Measurements from ENCODE around the gene PLA2G7.
"Not testable (repeated sequence)": the region's sequence is repeated elsewhere in the genome, so short reads cannot be mapped to it uniquely, and the experiment has no call there.

Gene PLA2G7

DNA sequence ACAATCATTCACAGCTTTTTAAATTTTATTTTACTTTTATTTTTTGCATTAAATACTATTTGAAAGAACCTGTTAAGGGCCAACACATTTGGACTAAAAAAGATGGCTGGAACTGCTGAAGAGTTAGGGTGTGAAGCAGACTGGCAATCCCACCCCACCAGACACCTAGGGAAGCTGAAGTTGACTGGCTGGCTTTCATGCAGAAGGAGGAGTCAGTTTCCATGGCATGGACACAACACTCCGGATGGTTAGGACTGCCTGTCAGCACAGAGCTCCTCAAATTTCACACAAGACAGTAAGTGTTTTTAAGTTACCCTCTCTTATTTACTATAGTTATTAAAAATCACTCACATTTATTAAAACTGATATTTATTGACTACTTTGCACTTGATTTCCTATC lies 11.5 kb upstream of the PLA2G7 start, which contains the start of gene ANKRD66:
ANKRD66 (plus strand) TSS at position 238 of the 400 bp plus-strand sequence. CDS start 5,016 bp downstream, outside the sequence.
- no peak for DNase-seq

- no peak for DNase-seq
Measured at GRCh38 chr6:46745973-46746372, 10.8 kb upstream of the PLA2G7 start.

- DNase-seq: not testable (repeated sequence)
Measured at GRCh38 chr6:46744159-46744725, 9.1 kb upstream of the PLA2G7 start.

DNA sequence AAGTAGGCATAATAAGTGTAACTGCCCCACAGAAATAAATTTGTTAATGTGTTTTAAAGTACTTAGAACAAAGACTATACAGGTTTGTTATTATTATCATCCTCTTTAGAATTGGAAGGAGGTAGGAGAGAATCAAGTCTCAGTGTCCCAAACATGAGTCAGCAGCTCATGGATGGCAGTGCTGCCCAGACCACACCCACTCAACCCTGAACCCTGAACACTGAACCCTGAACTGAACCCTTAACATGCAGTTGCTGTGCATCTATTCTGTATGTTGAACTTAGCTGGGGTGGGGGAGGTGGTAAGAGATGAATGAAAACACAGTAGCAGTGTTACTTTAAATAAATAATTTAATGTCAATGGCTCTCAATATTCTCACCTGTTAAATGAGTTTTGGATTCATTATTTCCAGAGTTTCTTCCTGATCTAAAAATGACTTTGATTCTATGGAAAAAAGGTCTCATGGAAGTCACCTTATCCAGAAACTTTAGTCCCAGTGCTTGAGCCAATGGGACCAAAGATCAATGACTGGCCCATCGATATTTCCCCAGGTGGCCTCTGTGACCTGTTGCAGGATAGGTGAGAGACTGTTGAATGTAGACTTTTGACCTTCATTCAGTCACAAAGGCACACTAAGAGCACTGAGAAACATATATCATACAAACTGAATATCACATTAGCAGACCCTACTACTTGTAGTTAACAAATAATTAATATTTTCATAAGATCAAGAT lies 8.4 kb upstream of the PLA2G7 start:
- DNase-seq: no peak

DNA sequence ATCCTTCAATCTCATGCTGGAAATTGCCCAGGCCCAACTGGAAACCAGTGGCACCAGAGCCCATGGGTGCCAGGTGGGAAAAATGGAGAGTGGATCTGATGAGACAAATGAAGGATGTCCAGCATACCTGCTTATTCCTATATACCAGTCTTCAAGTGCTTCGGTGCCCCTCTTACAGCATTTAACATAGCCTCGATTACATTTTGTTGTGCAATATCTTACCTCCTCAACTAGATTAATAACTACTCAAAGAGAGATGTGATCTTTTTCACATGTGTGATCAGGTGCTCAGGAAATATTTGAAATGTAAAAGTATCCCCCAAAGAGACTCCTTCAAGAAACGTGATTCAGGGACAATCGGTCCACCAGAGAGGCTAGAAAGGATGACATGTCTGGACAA lies 6.7 kb upstream of the PLA2G7 start:
- no peak for DNase-seq

DNA sequence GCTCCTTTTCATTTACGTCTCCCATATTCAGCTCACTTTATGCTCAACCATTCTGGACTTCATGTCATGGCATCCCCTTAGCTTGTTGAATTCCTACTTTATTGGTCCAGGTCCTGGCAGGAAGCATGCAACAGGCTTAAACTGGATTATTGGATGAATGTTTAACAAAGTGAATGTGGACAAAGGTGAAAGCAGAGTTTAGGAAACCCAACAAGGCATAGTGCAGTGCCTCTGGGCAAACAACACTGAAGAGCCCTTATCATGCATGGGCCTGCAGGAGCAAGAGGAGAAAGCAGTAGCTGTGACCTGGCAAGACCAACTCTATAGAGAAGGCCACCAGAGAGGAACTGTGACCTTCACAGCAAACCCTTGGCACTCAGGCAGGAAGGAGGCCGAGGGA lies 6.3 kb upstream of the PLA2G7 start:
- no peak for DNase-seq

- DNase-seq: no peak
Measured at GRCh38 chr6:46736906-46737305, 1.7 kb upstream of the PLA2G7 start.

- no peak for DNase-seq
Measured at GRCh38 chr6:46735720-46736031, 501 bp upstream of the PLA2G7 start.

GRCh38 chr6:46733341-46733801 lies 1.8 kb downstream of the PLA2G7 start:
- DNase-seq: no peak

GRCh38 chr6:46730921-46731461 lies 4.2 kb downstream of the PLA2G7 start:
- no peak for DNase-seq

DNA sequence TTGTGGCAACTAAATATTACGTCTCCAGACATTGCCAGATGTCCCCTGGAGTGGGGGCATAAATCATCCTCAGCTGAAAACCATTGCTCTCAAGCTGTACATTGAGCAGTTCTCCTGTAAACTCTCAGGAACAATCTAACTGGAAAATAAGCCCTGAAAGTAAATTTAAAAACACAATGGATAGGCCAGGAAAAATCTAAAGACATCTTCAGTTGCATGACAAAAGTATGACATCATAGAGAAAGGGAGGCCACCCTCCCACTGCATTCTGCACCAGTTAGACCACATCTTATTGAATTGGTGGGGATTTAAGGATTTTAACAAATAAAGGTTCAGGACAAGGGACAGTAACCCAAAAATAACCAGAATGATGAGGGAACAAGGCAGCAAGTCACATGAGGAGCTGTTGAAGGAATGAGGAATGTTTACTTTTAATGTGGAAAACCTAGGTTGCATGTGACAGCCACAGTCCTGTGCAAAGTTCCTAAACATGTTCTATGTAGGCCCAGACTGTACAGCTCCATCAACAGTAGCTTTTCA lies 5.3 kb downstream of the PLA2G7 start:
- DNase-seq: no peak

DNA sequence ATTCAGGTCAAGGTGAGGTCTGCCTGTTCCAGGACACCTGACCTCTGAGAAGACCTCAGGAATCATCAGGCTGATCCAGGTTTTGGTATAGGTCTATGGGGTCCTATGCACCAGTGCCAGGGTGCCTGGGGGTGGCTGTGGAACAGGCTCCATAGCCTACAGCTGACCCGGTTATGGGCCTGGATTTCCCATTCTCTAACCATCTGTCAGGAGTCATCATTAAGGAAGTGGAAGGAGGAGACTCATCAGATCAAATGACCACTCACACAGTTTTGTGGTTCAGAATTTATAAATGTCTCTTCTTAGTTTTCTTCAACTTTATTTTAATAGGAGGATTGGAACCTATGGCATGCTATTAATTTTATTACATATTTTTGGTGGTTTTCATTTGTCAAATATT lies 14.8 kb downstream of the PLA2G7 start:
- no peak for DNase-seq

GRCh38 chr6:46719099-46719498 lies 16.1 kb downstream of the PLA2G7 start:
- DNase-seq: no peak

- no peak for DNase-seq
Measured at GRCh38 chr6:46715141-46715540, 20.0 kb downstream of the PLA2G7 start.

- DNase-seq: no peak
Measured at GRCh38 chr6:46711491-46711890, 23.7 kb downstream of the PLA2G7 start.

DNA sequence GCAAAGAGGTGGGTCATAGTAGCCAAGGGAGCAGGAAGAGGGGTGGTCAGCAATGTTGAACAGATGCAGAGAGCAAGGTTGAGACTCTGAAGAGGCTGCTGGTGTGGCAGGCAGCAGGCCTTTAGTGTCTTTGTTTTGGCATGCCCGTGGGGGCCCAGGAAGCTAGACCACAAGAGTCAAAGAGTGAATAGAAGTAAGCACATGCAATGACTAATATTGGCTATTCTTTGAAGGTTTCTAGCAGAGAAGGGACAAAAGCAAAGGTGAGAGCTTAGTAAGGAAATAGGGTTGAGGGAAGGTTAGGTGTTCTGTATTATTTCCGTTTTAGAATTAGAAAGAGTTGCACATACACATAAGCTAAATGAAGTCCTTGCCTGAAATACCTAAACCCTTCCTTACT lies 28.7 kb downstream of the PLA2G7 start:
- DNase-seq: no peak

DNA sequence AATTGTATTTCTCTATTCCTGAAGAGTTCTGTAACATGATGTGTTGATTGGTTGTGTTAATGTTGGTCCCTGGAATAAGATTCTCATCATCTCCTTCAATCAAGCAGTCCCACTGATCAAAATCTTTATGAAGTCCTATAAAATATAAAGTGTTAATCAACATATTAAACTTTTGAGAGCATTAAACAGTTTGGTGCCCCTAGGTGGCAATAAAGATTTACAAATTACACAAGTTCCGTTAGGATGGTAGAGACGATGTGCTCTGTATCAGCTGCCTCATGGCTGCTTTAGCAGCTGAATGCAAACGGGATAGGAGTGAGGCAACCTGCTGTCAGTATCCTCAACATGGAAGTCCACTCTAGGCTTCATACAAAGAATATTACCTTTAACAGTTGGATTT lies 30.6 kb downstream of the PLA2G7 start:
- no peak for DNase-seq

DNA sequence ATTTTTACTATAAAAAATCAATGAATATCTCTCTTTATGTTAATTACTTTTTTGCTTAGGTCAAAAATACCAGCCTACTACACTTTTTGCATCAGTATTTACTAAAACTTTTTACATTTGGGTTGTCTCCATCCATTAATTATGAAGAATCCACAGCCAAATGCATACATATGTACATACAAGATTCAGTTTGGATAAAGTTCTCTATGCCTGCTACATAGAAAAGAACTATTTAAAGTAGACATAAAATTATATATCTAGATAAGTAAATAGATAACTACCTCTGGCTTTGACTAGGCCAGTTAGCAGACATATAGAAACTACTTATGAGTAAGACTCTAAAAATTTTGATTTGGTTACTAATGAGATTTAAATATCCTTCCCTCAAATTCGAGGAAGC lies 35.2 kb downstream of the PLA2G7 start:
- DNase-seq: no peak

- DNase-seq: no peak
Measured at GRCh38 chr6:46690911-46691451, 44.2 kb downstream of the PLA2G7 start.

DNA sequence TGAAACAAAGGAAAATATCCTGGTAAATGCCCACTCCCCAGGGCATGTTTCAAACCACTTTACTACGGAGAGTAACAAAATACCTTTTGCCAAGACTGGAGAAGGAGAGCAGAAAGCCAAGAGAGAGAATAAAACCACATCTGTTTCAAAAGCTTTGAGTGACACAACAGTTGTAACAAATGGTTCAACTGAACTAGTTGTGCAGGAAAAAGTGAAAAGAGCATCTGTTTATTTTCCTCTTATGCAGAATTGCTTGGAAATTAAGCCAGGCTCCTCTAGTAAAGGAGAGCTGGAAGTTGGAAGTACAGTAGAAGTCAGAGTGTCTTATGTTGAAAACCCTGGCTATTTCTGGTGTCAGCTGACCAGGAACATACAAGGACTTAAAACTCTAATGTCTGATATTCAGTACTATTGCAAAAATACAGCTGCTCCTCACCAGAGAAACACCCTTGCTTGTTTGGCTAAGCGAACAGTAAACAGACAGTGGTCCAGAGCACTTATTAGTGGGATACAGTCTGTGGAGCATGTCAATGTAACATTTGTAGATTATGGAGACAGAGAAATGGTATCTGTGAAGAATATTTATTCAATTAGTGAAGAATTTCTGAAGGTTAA lies 44.9 kb downstream of the PLA2G7 start:
- DNase-seq: no peak

DNA sequence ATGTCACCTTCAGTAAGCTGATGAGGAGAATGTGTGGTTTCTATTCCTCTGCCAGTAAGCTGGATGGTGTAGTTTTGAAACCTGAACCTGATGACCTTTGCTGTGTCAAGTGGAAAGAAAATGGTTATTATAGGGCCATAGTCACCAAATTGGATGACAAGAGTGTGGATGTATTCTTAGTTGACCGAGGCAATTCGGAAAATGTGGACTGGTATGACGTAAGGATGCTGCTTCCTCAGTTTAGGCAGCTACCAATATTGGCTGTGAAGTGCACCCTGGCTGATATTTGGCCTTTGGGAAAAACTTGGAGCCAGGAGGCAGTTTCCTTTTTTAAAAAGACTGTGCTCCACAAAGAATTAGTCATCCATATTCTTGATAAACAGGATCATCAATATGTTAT lies 45.5 kb downstream of the PLA2G7 start:
- DNase-seq: no peak

DNA sequence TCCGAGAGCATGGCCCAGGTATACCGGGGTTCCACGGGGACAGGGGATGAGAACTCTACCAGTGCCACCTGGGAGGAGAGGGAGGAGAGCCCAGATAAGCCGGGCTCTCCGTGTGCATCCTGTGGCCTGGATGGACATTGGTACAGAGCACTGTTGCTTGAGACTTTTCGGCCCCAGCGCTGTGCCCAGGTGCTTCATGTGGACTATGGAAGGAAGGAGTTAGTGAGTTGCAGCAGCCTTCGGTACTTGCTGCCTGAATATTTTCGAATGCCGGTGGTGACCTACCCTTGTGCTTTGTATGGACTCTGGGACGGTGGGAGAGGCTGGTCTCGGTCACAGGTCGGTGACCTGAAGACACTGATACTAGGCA lies 46.2 kb downstream of the PLA2G7 start:
- DNase-seq: no peak

- no peak for DNase-seq
Measured at GRCh38 chr6:46688117-46688965, 46.8 kb downstream of the PLA2G7 start.

All from GOT3 (cell line).